Measurements from ENCODE around the gene RTRAF.

GRCh38 chr14:52010173-52010693, 20.9 kb downstream of the RTRAF start:
- TF ChIP-seq CTCF (IDR thresholded peaks at IDR 0.05; ENCODE audit: low read depth, low read length) (no peak), EZH2phosphoT487 (IDR thresholded peaks at IDR 0.05; ENCODE audit: low read depth) (no peak)

Data from OCI-LY3 (cell line).